Anterior cingulate cortex (tissue), 58 donors: Measurements from ENCODE around the gene MAML1.

Experiments
- DNase-seq, 58 donors: peaks; one replicate each; lab custom pipeline; 2025; lab: John Stamatoyannopoulos, UW

MAML1 gene

DNA sequence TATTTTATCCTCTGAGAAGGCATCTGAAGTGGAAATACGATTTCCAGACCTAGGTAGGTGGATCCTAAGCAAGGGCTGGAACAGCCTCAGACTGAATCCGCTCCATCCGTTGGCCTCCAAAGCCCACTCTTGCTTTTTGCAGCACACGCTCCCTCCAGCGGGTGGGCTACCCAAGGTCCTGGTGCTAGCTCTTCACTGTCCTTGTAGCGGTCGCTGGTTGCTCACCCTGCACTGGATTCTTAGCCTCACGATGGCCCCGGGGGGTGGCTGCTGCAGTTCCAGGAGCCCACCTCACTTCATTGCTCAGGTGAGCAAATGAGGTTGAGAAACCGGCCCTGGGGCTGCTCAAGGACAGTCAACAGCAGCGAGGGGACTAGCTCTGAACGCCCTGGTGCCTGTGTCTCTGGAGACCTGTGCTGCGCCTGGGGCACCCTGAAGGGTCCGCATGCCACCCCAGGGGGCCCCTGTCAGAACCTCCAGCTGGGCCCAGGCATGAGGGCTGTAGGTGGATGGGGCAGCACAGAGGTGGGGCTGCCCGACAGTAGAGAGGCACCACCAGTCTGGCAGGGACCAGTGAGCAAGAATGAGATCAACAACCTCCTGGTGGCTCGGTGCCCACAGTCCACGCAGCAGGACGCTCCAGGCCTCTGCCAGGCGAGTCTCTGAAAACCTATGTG, 69.7 kb downstream of the MAML1 start:
- no peak for DNase-seq

GRCh38 chr5:179802950-179803562, 70.4 kb downstream of the MAML1 start:
- no peak for DNase-seq

DNA sequence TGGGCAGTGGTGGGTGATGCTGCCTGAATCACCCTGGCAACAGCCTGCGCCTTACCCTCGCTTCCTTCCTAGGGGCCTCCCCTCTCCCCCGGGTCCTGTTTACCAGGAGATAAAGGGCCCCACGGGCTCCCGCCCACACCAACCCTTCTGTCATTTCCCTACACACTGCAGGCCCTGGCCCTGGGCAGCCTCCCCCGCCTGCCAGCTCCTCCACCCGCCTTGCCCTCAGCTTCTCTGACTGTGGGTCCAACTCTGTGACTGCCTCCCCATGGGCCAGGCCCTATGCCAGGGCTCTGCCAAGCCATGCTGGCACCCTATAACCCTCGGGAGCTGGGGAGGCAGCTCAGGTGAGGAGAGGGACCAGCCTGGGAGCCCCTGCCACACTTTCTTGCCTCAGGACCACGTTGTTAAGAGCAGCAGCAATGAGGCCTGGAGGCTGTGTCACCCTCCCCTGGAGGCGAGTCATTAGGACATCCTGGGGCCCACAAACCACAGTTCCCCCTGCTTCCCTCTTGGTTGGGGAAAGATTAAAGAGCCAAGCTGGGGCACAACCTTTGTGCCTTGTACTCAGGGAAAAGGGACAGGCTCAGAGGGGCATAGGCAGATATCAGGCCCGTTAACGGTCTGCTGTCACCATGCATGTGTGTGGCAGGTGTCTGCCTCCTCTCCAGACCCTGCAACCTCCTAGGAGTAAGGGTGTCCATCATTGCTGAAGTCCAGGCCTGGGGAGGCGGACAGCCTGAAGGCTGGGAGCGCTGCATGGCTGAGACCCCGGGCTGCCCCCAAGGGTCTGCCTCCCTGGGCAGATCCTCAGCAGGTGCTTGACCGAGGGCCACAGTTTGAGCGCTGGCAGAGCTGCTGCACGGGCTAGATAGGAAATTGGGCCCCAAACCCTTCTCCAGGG, 71.3 kb downstream of the MAML1 start:
- no peak for DNase-seq

GRCh38 chr5:179804555-179804947, 71.9 kb downstream of the MAML1 start:
- DNase-seq = no peak

- DNase-seq = no peak
Measured at GRCh38 chr5:179805070-179805528, 72.5 kb downstream of the MAML1 start.

DNA sequence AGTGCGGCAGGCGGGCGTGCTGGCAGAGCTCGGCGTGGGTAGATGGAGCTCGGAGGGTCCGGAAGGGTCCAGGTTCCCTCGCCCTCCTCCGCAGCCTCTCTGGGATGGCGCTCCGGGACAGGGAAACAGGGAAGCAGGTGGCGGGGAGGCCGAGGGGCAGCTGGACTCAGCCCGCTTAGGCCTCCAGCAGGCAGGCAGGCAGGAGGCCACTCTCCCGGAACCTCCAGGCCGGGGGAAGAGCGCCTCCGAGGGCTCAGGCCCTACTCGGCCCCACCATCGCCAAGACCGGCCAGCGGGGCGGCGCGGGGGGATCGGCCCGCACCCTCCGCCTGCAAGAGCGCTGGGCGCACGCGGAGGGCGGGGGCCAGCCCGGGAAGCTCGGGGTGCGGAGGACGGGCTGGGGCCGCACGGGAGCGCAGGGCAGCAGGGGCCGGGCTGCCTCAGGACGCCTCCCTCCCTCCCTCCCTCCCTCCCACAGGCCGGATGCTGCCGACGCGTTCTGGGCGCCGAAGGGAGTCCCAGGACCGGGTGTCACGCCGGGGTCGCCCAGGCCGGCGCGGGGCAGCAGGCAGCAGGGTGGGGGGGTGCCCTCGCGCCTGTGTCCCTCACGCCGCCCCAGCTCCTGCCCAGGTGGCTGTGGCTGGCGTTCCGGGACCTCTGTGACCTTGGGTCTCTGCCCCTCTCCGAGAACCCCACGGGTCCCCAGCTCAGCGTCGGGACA, 73.1 kb downstream of the MAML1 start:
- DNase-seq = peak in 11 of 58 donors; percentile 24 to 63 (median 48)

DNA sequence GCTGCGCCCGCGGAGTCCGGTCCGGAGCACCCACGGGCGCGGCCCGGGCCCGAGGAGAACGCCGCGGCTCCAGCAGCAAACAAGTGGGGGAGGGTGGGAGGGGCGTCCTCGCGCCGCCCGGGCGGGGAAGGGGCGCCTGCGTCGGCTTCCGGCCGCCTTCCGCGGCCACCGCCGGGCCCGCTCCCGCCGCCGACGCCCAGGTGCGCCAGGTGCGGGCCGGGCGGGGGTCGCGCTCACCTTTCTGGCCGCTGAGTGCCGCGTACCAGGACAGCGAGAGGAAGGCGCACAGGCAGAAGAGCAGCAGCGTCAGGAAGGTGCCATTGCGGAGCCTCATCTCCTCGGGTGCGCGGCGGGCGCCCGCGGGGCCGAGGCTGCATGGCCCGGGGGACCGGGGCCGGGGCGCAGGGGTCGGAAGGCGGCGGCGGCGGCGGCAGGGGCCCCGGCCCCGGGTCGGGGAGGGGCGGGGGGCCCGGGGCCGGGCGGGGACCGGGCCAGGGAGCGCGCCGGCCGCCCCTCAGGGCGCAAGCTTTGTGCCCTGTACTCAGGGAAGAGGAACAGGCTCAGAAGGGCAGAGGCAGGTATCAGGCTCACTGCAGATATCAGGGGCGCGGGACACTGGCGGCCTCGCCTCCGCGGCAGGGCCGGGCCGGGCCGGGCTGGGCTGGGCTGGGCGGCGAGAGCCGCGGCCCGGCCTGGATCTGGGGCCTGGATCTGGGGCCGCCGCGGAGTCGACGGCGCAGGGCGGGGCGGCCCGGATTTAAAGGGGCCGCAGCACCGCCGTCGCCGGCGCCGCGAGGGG, 73.8 kb downstream of the MAML1 start, which contains the start of gene MGAT4B:
Gene MGAT4B, minus strand, starts transcription at position 617 of the 799 bp plus-strand sequence. Its CDS starts 283 bp downstream, at position 334.
- peak in 42 of 58 donors; percentile 22 to 77 (median 56) for DNase-seq

GRCh38 chr5:179812135-179812825, 79.7 kb downstream of the MAML1 start:
- no peak for DNase-seq

DNA sequence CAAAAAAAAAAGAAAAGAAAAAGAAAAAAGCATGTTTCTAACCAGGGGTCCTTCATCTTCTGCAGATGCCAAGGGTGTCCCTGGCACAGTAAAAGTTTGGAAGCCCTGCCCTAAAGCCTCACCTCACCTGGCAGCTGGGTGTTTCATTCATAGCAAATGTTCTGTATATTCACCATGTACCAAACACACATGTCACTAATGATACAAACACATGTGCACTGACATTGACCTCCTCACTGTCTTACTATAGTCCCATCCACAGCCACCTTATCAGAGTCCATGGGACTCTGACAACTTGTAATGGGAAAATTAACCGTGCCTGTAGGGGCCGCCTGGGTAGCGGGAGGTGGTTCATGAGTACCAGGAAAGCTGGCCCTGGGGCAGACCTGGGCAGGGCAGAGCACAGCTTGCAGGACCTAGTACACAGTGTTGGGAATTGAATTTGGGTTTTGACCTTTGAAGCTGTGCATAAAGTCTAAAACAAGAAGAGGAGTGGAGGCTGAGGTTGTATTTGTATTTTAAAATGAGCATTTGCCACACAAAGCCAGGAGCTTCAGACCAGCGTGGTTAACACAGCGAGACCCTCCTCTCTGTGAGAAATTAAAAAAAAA, 80.5 kb downstream of the MAML1 start:
- no peak for DNase-seq

GRCh38 chr5:179814090-179814489, 81.5 kb downstream of the MAML1 start:
- DNase-seq = no peak

- DNase-seq = no peak
Measured at GRCh38 chr5:179815491-179816249, 83.0 kb downstream of the MAML1 start.

- no peak for DNase-seq
Measured at GRCh38 chr5:179816401-179816795, 83.8 kb downstream of the MAML1 start.

GRCh38 chr5:179816796-179817469, 84.3 kb downstream of the MAML1 start:
- DNase-seq = no peak

GRCh38 chr5:179817470-179817840, 84.8 kb downstream of the MAML1 start:
- no peak for DNase-seq

- DNase-seq = peak in 1 of 58 donors; percentile 59
Measured at GRCh38 chr5:179817890-179818745, 85.5 kb downstream of the MAML1 start.

DNA sequence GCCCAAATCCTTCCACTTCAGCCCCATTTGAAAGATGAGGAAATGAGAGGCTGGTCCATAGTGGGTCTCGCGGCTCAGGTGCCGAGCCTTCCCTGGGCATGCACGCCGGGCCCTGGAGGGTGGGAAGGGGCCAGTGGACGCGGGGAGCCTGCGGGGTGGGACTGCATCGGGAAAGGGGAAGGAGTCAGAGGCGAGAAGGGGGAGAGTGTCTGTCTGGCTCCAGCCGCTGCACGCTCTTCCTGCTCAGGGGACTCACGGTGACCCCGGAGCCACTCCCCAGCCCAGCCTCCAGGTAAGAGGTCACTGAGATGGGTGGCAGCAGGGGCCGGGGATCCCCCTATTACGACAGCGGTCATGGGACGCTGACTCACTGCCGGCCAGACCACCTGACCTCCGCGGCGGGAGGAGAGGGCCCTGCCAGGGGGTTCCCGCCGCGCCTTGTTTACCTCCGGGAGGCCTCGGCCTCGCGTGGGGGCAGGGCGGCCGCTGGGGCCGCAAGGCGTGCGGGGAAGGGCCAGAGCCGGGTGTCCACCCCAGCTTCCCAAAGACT, 86.2 kb downstream of the MAML1 start:
- peak; percentile 31 to 97 (median 89) for DNase-seq
